SK-N-SH (cell line): ENCODE measurements around the gene TMEM161A. TPM values are rescaled to one million over a fixed set of nuclear protein-coding genes. Genes with fewer than 3 reads are reported as not detected.

Source experiments
- CTCF ChIA-PET: fragments of 300-600, 350-600 bp; formaldehyde crosslinking; extraction: SDS; loops from one replicate; lab custom pipeline; 2021; lab: Yijun Ruan, JAX
- POLR2A ChIA-PET: fragments of 350-600 bp; sonication (Branson Sonifier 250); formaldehyde crosslinking; extraction: SDS; loops from one replicate; lab custom pipeline; 2020; ENCODE audit warnings: antibody characterized with exemption, inconsistent platforms; lab: Yijun Ruan, JAX
- DNase-seq: peaks from one replicate; pipeline ENCODE4 v3.0.0; 2012
- H2AFZ ChIP-seq: fragments of 200-600 bp; sonication (generic); 2 replicates; pipeline ENCODE4 v1.8.1; 2016; ENCODE audit warnings: antibody characterized with exemption, mild to moderate bottlenecking, low read depth
- H3F3A ChIP-seq: fragments of 200-600 bp; sonication (generic); replicated peaks from 2 replicates; pipeline ENCODE3; 2016; ENCODE audit warnings: antibody characterized with exemption, mild to moderate bottlenecking; ENCODE audit not compliant: insufficient read depth
- H3K27ac ChIP-seq, 2 experiments: fragments of 200-500 bp in 1 of 2; fragments of 200-600 bp in 1 of 2; sonication (Bioruptor generic) in 1 of 2; sonication (generic), shearing (Covaris generic) in 1 of 2; 2 replicates each; pipeline versions ENCODE4 v1.5.1 to v1.6.1; 2014 to 2016; ENCODE audit warnings: low read depth in 2 of 2, inconsistent platforms in 1 of 2, low read length in 1 of 2, mild to moderate bottlenecking in 1 of 2, mixed read lengths in 1 of 2
- H3K27me3 ChIP-seq: fragments of 200-600 bp; sonication (generic), shearing (Covaris generic); 2 replicates; pipeline ENCODE4 v1.6.1; 2016; ENCODE audit warnings: mixed run types; ENCODE audit not compliant: insufficient read depth
- H3K36me3 ChIP-seq, 2 experiments: fragments of 200-500 bp in 1 of 2; fragments of 200-600 bp in 1 of 2; sonication (Bioruptor generic) in 1 of 2; sonication (generic) in 1 of 2; replicated peaks in 1 of 2; 2 replicates each; pipeline versions ENCODE3 to v1.5.1; 2014 to 2016; ENCODE audit warnings: low read length in 1 of 2, mild to moderate bottlenecking in 1 of 2; ENCODE audit not compliant: insufficient read depth in 2 of 2, control insufficient read depth in 1 of 2
- H3K4me1 ChIP-seq, 2 experiments: fragments of 200-500 bp in 1 of 2; fragments of 200-600 bp in 1 of 2; sonication (Bioruptor generic) in 1 of 2; sonication (generic), shearing (Covaris generic) in 1 of 2; 2 replicates each; pipeline versions ENCODE4 v1.5.1 to v1.6.1; 2014 to 2016; ENCODE audit warnings: low read depth in 1 of 2, low read length in 1 of 2, mixed run types in 1 of 2; ENCODE audit not compliant: insufficient read depth in 2 of 2, control insufficient read depth in 1 of 2
- H3K4me2 ChIP-seq: fragments of 200-600 bp; sonication (generic), shearing (Covaris generic); 2 replicates; pipeline ENCODE4 v1.6.1; 2017; ENCODE audit warnings: mixed run types
- H3K4me3 ChIP-seq, 2 experiments: fragments of 200-500 bp in 1 of 2; fragments of 200-600 bp in 1 of 2; sonication (Bioruptor generic) in 1 of 2; sonication (generic), shearing (Covaris generic) in 1 of 2; 2 replicates each; pipeline versions ENCODE4 v1.5.1 to v1.8.1; 2014 to 2016; ENCODE audit warnings: low read depth in 2 of 2, inconsistent platforms in 1 of 2, low read length in 1 of 2, mild to moderate bottlenecking in 1 of 2, mixed read lengths in 1 of 2, moderate library complexity in 1 of 2
- H3K79me2 ChIP-seq: fragments of 200-600 bp; sonication (generic); 2 replicates; pipeline ENCODE4 v1.8.1; 2017; ENCODE audit warnings: mild to moderate bottlenecking; ENCODE audit not compliant: insufficient read depth
- H3K9ac ChIP-seq: fragments of 200-600 bp; sonication (generic); 2 replicates; pipeline ENCODE4 v1.6.1; 2017; ENCODE audit warnings: mixed run types
- H3K9me2 ChIP-seq: fragments of 200-600 bp; sonication (generic); 2 replicates; pipeline ENCODE4 v1.6.1; 2017; ENCODE audit warnings: mixed run types
- H3K9me3 ChIP-seq: fragments of 200-600 bp; sonication (generic); 2 replicates; pipeline ENCODE4 v1.6.1; 2017; ENCODE audit warnings: mixed run types, mild to moderate bottlenecking, moderate library complexity
- H4K20me1 ChIP-seq: fragments of 200-600 bp; sonication (generic); 2 replicates; pipeline ENCODE4 v1.6.1; 2017; ENCODE audit warnings: mild to moderate bottlenecking, mixed run types; ENCODE audit not compliant: insufficient read depth
- CHD2 ChIP-seq: fragments of 150-350 bp; IDR thresholded peaks from 2 replicates; pipeline ENCODE4 v1.6.1; 2018; ENCODE audit warnings: low read length; ENCODE audit not compliant: partially characterized antibody
- CTCF ChIP-seq: fragments of 200-600 bp; sonication (generic); IDR thresholded peaks from 2 replicates; pipeline ENCODE4 v1.6.1; 2017; ENCODE audit warnings: antibody characterized with exemption, mild to moderate bottlenecking, moderate library complexity
- FOXJ3 ChIP-seq: sonication (generic); formaldehyde crosslinking; IDR thresholded peaks from 2 replicates; pipeline ENCODE4 v1.5.1; 2020; ENCODE audit warnings: mild to moderate bottlenecking, missing genetic modification reagents
- MAX ChIP-seq: IDR thresholded peaks from 2 replicates; pipeline ENCODE4 v1.4.0; 2012; ENCODE audit warnings: low read depth
- MEF2A ChIP-seq: IDR thresholded peaks from 2 replicates; pipeline ENCODE4 v1.4.0; 2012; ENCODE audit warnings: low read depth, borderline replicate concordance
- NRF1 ChIP-seq: IDR thresholded peaks from 2 replicates; pipeline ENCODE4 v1.6.1; 2012; ENCODE audit warnings: low read depth, mild to moderate bottlenecking, low read length
- RAD21 ChIP-seq: IDR thresholded peaks from 2 replicates; pipeline ENCODE4 v1.6.1; 2012; ENCODE audit warnings: mild to moderate bottlenecking, low read length
- TAF1 ChIP-seq: IDR thresholded peaks from 2 replicates; pipeline ENCODE4 v1.6.1; 2012; ENCODE audit warnings: low read depth, mild to moderate bottlenecking, low read length, moderate library complexity, borderline replicate concordance
- TEAD4 ChIP-seq: IDR thresholded peaks from 2 replicates; pipeline ENCODE4 v1.4.0; 2012; ENCODE audit warnings: mild to moderate bottlenecking, borderline replicate concordance; ENCODE audit not compliant: insufficient read depth
- USF1 ChIP-seq: IDR thresholded peaks from 2 replicates; pipeline ENCODE4 v1.4.0; 2012; ENCODE audit warnings: low read depth, borderline replicate concordance
- USF2 ChIP-seq: fragments of 150-350 bp; IDR thresholded peaks from 2 replicates; pipeline ENCODE4 v1.6.1; 2017; ENCODE audit warnings: antibody characterized with exemption, low read length, low read depth, borderline replicate concordance
- YY1 ChIP-seq: IDR thresholded peaks from 2 replicates; pipeline ENCODE4 v1.4.0; 2012; ENCODE audit warnings: low read depth, mild to moderate bottlenecking
- WGBS: methylation state at CpG from one replicate; pipeline ENCODE4 v1.1.6; 2017; ENCODE audit warnings: low lambda C conversion rate; 5-methylcytosine and 5-hydroxymethylcytosine counted together
- polyA plus RNA-seq, 3 experiments: library from polyadenylated mRNA; depleted of rRNA; stranded (reverse); fragments of >200 nt; gene quantifications; 2 replicates each; pipeline ENCODE4 v1.2.3, GENCODE V29; 2012
- TF ChIP-seq, protein P1 (sequence below): IDR thresholded peaks from 2 replicates; pipeline ENCODE4 v1.4.0; 2012; ENCODE audit warnings: low read depth, borderline replicate concordance
- TF ChIP-seq, protein P2 (sequence below): IDR thresholded peaks from 2 replicates; pipeline ENCODE4; 2012

The TMEM161A gene
- polyA plus RNA-seq, 1 of the 3 experiments (the other 2 are of a cell fraction): 39.3 TPM

GRCh38 chr19:19109601-19110000, 28.7 kb downstream of the TMEM161A start:
- H3K4me3 ChIP-seq: no peak overlapping the region
- no peak overlapping the region for H3K4me2 ChIP-seq
- H3K4me1 ChIP-seq: no peaks in the 10 kb centered on the region; a peak in 1 of 4 replicates
- CTCF ChIA-PET: interaction anchor here (0.7 to 1.4 kb wide), 5 partner anchors 15 to 289 kb away, joined by 3 to 5 read pairs (median 4); no protein-coding TSS in a partner anchor
- 79% methylated on average over 9 of the region's 9 CpGs for WGBS
- no peaks in the 10 kb centered on the region for H3K36me3 ChIP-seq
- H3F3A ChIP-seq: no peaks in the 10 kb centered on the region
- TF ChIP-seq CHD2: no peak
- TF ChIP-seq, protein P1, sequence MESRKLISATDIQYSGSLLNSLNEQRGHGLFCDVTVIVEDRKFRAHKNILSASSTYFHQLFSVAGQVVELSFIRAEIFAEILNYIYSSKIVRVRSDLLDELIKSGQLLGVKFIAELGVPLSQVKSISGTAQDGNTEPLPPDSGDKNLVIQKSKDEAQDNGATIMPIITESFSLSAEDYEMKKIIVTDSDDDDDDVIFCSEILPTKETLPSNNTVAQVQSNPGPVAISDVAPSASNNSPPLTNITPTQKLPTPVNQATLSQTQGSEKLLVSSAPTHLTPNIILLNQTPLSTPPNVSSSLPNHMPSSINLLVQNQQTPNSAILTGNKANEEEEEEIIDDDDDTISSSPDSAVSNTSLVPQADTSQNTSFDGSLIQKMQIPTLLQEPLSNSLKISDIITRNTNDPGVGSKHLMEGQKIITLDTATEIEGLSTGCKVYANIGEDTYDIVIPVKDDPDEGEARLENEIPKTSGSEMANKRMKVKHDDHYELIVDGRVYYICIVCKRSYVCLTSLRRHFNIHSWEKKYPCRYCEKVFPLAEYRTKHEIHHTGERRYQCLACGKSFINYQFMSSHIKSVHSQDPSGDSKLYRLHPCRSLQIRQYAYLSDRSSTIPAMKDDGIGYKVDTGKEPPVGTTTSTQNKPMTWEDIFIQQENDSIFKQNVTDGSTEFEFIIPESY: no peak
- no peak for TF ChIP-seq MAX
- TF ChIP-seq TEAD4: no peak
- no peak for TF ChIP-seq CTCF
- no peak for TF ChIP-seq USF1
- TF ChIP-seq, all 33 proteins: peak for 0
- H3K9me3 ChIP-seq: no peaks in the 10 kb centered on the region
- no peaks in the 10 kb centered on the region for H4K20me1 ChIP-seq
- H3K79me2 ChIP-seq: no peaks in the 10 kb centered on the region
- POLR2A ChIA-PET: no interaction called here
- no peak for DNase-seq
- H3K9ac ChIP-seq: no peak overlapping the region
- no peaks in the 10 kb centered on the region for H3K27me3 ChIP-seq
- no peaks in the 10 kb centered on the region for H3K9me2 ChIP-seq
- H2AFZ ChIP-seq: no peak overlapping the region
- H3K27ac ChIP-seq: no peak overlapping the region

- Histone ChIP-seq H3K79me2 (no peaks in the 10 kb centered on the region), H3F3A (no peaks in the 10 kb centered on the region), H3K4me3 (no peak overlapping the region), H3K9me3 (no peaks in the 10 kb centered on the region), H3K4me2 (no peak overlapping the region), H2AFZ (no peak overlapping the region), H3K4me1 (no peaks in the 10 kb centered on the region; a peak in 1 of 4 replicates), H3K27me3 (no peaks in the 10 kb centered on the region), H4K20me1 (no peaks in the 10 kb centered on the region), H3K36me3 (no peaks in the 10 kb centered on the region), H3K9me2 (no peaks in the 10 kb centered on the region), H3K9ac (no peak overlapping the region), H3K27ac (no peak overlapping the region)
- CTCF ChIA-PET: no interaction called here
- 95% methylated on average over 5 of the region's 11 CpGs for WGBS
- no peak for DNase-seq
- POLR2A ChIA-PET: no interaction called here
- TF ChIP-seq CTCF (no peak), MAX (no peak), NRF1 (no peak), FOXJ3 (CRISPR knock-in tag) (no peak), MEF2A (no peak), USF2 (no peak), YY1 (no peak), RAD21 (no peak), TAF1 (no peak)
- TF ChIP-seq, protein P1: no peak
- TF ChIP-seq, protein P2, sequence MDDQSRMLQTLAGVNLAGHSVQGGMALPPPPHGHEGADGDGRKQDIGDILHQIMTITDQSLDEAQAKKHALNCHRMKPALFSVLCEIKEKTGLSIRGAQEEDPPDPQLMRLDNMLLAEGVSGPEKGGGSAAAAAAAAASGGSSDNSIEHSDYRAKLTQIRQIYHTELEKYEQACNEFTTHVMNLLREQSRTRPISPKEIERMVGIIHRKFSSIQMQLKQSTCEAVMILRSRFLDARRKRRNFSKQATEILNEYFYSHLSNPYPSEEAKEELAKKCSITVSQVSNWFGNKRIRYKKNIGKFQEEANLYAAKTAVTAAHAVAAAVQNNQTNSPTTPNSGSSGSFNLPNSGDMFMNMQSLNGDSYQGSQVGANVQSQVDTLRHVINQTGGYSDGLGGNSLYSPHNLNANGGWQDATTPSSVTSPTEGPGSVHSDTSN: no peak
Observed at GRCh38 chr19:19107654-19108053, 30.6 kb downstream of the TMEM161A start.
